Measurements from ENCODE around the gene WNT10A. TPM values are rescaled to one million over a fixed set of nuclear protein-coding genes. Genes with fewer than 3 reads are reported as not detected.

Gene WNT10A
- total and polyA plus RNA-seq, 2 donors (not counting 1 experiment from before 2014, with no cell fraction given), result 15.2 to 36.6 TPM

DNA sequence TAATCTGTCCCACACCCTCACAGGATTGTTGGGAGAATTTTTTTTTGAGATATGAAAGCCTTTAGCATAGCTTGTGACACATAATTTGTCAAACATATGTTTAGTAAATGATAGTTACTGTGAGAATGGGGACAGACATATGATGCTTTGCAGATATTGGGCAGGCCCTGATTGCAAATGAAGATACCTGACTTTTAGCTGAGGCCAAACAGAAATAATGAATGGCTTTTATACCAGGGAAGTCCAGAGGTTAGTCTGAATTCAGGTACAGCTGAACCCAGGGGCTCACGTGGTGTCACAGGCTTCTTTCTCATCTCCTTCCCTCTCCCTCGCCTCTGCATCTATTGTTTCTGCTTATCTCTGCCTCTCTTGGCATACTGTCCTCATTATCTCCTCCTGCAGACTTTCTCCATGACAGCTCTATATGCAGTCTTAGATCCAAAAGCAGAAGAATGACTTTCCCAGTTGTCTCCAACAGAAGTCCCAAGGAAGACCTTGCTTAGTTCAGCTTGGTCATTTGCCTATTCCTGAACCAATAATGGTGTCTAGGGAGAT is 4.9 kb upstream of the WNT10A start:
- TF ChIP-seq CTCF (IDR thresholded peaks at IDR 0.05), result no peak
- no peak for TF ChIP-seq EZH2 (IDR thresholded peaks at IDR 0.05; ENCODE audit: borderline replicate concordance, insufficient read depth, low read depth, low read length, poor library complexity, severe bottlenecking)
- no peaks in the 10 kb centered on the region for H3K9me3 Mint-ChIP-seq (ENCODE audit: insufficient read depth)
- peaks cover 56% of the 10 kb centered on the region for H3K4me1 Mint-ChIP-seq
- peaks cover 51 to 69% of the 10 kb centered on the region in 2 donors for H3K4me1 ChIP-seq (ENCODE audit: control insufficient read depth in 2 of 2, insufficient read depth in 2 of 2, low read length in 2 of 2)
- no peaks in the 10 kb centered on the region for H3K9me3 ChIP-seq (ENCODE audit: control extremely low read depth in 1 of 3, control insufficient read depth in 2 of 3, insufficient read depth in 1 of 3, low read length in 2 of 3)
- WGBS (ENCODE audit: insufficient coverage), result 44% methylated on average over 2 of the region's 2 CpGs
- intact Hi-C loops (cut with micrococcal nuclease), result loop anchor here (1.0 to 10.0 kb wide), 4 partner anchors 22 to 161 kb away; partner anchors contain the start of gene TTLL4
- DNase-seq (no peak), ATAC-seq (ENCODE audit: low read depth) (no peak)
- POLR2A ChIA-PET, result interaction anchor here (1.4 to 15.0 kb wide), 3 partner anchors 11 to 104 kb away, joined by 3 to 490 read pairs (median 3); no protein-coding TSS in a partner anchor
- no peak overlapping the region for H3K27ac Mint-ChIP-seq
- no peak overlapping the region for H2AFZ ChIP-seq (ENCODE audit: insufficient read depth, low read depth, low read length, poor library complexity, severe bottlenecking)
- peaks cover 2% of the 10 kb centered on the region for H3K79me2 ChIP-seq (ENCODE audit: control insufficient read depth, insufficient read depth, low read length)
- H4K20me1 ChIP-seq (ENCODE audit: control insufficient read depth, insufficient read depth, low read length, poor library complexity, severe bottlenecking), result no peaks in the 10 kb centered on the region
- H3K4me2 ChIP-seq (replicated peaks; ENCODE audit: low read depth, low read length, poor library complexity, severe bottlenecking), result no peak overlapping the region
- H3K27me3 Mint-ChIP-seq, result peaks cover 21% of the 10 kb centered on the region
- H3K4me3 ChIP-seq (ENCODE audit: control extremely low read depth in 1 of 5, extremely low read depth in 1 of 5, insufficient read depth in 1 of 5, low read depth in 2 of 5, low read length in 4 of 5), result no peak overlapping the region
- peaks cover 0 to 42% (median 17%) of the 10 kb centered on the region in 4 experiments for H3K27me3 ChIP-seq (replicated peaks in 1 of 4; ENCODE audit: control extremely low read depth in 1 of 4, control insufficient read depth in 3 of 4, insufficient read depth in 4 of 4, low read length in 3 of 4)
- no peak overlapping the region for H3K4me3 Mint-ChIP-seq
- H3K27ac ChIP-seq (ENCODE audit: low read length in 2 of 2), result no peak overlapping the region
- no peak overlapping the region for H3K9ac ChIP-seq (ENCODE audit: low read length)
- CTCF ChIA-PET, result interaction anchor here (0.8 to 23.0 kb wide), 31 partner anchors 8 to 602 kb away, joined by 3 to 1627 read pairs (median 5); partner anchors contain the start of genes CDK5R2 and TTLL4
- no peaks in the 10 kb centered on the region for H3K36me3 ChIP-seq (replicated peaks in 1 of 2; ENCODE audit: control extremely low read depth in 1 of 2, control insufficient read depth in 1 of 2, extremely low read depth in 1 of 2, insufficient read depth in 2 of 2, low read length in 1 of 2)
